HG02678 (cell line): ENCODE measurements around the gene PTPRR.

Experiments
- ATAC-seq: cut with Tn5 transposase; IDR thresholded peaks from one replicate; pipeline ENCODE4 v1.9.1; 2021; ENCODE audit warnings: mild to moderate bottlenecking, moderate library complexity; ENCODE audit not compliant: unreplicated experiment

Gene PTPRR, protein sequence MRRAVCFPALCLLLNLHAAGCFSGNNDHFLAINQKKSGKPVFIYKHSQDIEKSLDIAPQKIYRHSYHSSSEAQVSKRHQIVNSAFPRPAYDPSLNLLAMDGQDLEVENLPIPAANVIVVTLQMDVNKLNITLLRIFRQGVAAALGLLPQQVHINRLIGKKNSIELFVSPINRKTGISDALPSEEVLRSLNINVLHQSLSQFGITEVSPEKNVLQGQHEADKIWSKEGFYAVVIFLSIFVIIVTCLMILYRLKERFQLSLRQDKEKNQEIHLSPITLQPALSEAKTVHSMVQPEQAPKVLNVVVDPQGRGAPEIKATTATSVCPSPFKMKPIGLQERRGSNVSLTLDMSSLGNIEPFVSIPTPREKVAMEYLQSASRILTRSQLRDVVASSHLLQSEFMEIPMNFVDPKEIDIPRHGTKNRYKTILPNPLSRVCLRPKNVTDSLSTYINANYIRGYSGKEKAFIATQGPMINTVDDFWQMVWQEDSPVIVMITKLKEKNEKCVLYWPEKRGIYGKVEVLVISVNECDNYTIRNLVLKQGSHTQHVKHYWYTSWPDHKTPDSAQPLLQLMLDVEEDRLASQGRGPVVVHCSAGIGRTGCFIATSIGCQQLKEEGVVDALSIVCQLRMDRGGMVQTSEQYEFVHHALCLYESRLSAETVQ

GRCh38 chr12:70920251-70920851 lies at the start of gene PTPRR:
Gene PTPRR (minus strand): TSS chr12:70920738. CDS start chr12:70920390, 348 bp downstream.
- no peak for ATAC-seq

GRCh38 chr12:70966996-70967790 lies 46.7 kb upstream of the PTPRR start:
- no peak for ATAC-seq

- no peak for ATAC-seq
Measured at GRCh38 chr12:70966046-70966445, 45.5 kb upstream of the PTPRR start.

- no peak for ATAC-seq
Measured at GRCh38 chr12:70964867-70965510, 44.5 kb upstream of the PTPRR start.

- ATAC-seq: no peak
Measured at GRCh38 chr12:70963081-70963660, 42.6 kb upstream of the PTPRR start.

DNA sequence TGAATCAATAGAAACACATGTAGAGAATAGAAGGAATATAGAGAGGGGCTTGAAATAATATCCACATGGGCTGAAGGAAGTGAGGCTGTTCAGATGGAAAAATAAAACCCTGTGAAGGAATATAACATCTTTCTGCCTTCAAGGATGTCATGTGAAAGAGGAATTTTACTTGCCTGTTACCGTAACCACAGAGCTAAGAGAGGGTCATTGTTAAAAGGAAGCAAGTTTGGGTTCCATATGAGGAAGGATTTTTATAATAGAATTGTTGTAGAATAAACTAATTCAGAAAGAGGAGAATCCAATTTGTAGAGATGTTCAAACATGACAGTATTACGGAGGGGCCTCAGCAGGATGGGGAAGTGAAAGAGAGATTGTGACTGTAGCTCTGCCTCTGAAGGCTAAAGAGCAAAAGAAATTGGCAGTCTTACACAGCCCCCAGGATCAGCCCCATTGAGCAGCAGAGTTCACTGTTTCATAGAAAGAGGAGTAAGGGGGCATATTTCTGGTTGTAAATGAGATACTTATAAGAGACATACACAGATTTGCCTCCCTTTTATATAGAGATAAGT lies 41.8 kb upstream of the PTPRR start:
- ATAC-seq: no peak

- ATAC-seq: no peak
Measured at GRCh38 chr12:70960484-70960883, 39.9 kb upstream of the PTPRR start.

DNA sequence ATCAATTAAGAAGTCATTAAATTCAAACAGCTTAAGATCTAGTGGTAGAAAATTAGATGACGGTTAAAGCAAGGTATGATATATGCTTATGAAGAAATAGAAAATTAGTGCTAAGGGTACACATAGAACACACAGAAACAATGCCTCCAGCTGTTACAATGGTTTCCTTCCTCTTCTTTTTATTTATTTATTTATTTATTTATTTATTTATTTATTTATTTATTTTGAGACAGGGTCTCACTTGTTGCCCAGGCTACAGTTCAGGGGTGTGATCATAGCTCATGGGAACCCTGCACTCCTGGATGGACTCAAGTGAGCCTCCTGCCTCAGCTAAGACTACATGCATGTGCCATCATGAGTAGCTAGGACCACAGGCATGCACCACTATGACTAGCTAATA lies 34.9 kb upstream of the PTPRR start:
- ATAC-seq: no peak

GRCh38 chr12:70950451-70950850 lies 29.9 kb upstream of the PTPRR start:
- no peak for ATAC-seq

- no peak for ATAC-seq
Measured at GRCh38 chr12:70948976-70949336, 28.4 kb upstream of the PTPRR start.

GRCh38 chr12:70948236-70948975 lies 27.9 kb upstream of the PTPRR start:
- ATAC-seq: no peak

DNA sequence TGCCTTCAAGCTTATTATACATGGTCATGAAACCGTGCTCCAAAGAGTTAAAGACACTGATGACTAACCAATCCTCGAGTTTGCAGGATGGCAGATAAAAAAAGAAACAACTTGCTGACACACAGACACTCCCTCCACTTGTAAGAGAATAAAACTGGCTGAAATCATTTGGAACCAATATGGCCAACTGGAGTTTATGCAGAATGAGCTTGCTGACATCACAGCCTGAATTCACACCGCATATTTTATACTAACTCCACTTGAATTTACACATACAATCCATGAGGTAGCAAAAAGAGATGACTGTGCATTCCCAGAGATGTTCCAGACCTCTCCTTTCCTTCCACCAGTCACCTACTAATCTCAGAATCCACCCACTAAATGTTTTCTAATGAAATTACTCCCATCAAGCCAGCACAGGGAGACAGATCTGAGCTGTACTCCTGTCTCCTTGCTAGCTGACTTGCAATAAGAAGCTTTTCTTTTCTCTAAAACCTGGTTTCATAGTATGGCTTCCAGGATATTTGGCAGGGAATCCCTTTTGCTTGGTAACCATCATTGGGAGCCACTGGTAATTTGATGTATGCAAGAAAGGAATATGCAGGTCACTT lies 15.8 kb upstream of the PTPRR start:
- ATAC-seq: no peak

GRCh38 chr12:70933133-70933532 lies 12.6 kb upstream of the PTPRR start:
- no peak for ATAC-seq

DNA sequence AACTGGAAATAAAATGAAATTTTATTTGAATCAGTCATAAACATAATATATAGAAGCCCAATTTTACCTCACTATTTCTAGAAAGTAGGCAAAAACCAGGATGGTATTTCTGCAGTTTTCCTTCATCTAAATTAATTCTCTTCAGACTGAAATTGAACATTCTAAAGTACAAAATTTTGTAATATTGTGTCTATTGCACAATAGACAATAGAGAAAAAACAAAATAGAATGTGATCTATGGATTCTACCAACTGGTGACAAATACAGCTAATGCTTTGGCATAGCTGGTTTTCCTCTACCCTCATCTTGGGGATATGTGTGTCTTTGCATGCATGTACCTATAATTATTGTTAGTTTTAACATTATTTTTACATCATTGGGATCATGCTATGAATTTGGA lies 8.5 kb upstream of the PTPRR start:
- ATAC-seq: no peak

DNA sequence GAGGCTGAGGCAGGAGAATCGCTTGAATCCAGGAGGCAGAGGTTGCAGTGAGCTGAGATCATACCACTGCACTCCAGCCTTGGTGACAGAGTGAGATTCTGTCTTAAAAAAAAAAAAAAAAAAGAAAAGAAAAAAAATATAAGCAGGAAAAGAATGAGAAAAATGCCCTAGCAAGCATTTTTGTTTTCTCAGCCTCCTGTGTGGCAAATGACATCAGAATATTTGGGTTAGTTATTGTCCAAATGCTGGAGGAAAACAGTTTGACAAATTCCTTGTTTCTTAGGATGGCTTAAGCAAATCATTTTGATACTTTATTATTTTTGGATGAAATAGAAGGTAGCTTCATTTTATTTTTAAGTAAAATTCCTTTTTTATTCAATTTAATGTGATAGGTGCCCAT lies 7.5 kb upstream of the PTPRR start:
- ATAC-seq: no peak

- ATAC-seq: no peak
Measured at GRCh38 chr12:70927356-70927755, 6.8 kb upstream of the PTPRR start.

DNA sequence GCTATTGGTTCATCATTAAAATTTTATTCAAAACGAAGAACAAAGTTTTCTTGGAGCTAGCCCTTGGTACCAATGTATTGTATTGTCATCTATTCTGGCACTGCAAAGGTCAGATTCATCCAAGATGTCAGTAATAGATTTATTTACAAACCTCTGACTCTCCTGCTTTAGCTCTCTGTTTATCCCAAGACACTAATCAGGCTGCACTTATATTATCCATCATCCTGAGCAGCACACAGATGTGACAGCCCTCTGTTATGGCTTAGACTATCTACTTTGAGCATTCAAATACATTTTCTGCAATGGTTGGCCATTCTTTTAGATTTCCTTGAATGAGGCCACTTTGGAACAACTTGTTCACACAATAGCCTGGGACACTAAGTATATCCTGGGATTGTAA lies 5.0 kb upstream of the PTPRR start:
- no peak for ATAC-seq

- no peak for ATAC-seq
Measured at GRCh38 chr12:70920891-70921290, 353 bp upstream of the PTPRR start.

- ATAC-seq: no peak
Measured at GRCh38 chr12:70919597-70920035, 922 bp downstream of the PTPRR start.
